ENCODE measurements around the gene EIF1AD. TPM values are rescaled to one million over a fixed set of nuclear protein-coding genes. Genes with fewer than 3 reads are reported as not detected.

EIF1AD gene
- total RNA-seq, 1 donor from 2014 or later = 50.6 TPM

DNA sequence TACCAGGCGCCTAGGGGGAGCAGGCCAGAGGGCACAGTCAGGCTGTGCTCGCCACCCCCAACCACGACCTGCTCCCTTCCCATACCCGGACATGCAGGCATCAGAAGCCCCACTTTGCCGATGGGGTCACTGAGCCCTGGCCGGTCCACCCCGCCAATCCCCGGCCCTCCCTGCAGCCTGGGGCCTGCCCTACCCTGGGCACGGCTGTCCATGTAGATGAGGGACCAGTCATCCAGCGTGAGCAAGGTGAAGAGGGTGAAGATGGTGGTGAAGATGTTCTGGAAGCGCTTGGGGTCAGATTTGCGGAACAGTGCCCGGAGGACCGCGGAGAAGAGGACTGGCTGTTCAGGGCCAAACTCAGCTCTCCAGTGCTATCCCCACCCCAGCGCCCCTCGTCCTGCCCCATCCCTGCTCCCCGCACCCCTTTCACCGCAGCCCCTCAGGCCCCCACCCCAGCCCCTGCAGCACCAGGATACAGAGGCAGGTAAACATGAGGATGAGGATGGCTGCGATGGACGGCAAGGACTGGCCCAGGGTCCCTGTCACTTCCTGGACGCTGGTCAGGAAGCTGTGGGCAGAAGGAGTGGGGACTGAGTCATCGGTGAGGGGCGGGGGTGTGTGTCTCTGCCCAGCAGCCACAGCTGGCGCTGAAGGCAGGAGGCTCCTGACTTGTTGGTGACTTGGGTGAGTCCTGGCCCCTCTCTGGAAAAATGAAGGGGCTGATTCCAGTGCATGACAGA lies 18.8 kb upstream of the EIF1AD start:
- Histone ChIP-seq H3K9me3 (no peaks in the 10 kb centered on the region), H3K4me3 (no peak overlapping the region), H3K36me3 (no peaks in the 10 kb centered on the region), H3K27me3 (no peaks in the 10 kb centered on the region), H3K4me1 (peaks cover 4% of the 10 kb centered on the region), H3K27ac (no peak overlapping the region)
- DNase-seq (ENCODE audit: extremely low spot score in 2 of 2) = no peak
- TF ChIP-seq, protein P1, sequence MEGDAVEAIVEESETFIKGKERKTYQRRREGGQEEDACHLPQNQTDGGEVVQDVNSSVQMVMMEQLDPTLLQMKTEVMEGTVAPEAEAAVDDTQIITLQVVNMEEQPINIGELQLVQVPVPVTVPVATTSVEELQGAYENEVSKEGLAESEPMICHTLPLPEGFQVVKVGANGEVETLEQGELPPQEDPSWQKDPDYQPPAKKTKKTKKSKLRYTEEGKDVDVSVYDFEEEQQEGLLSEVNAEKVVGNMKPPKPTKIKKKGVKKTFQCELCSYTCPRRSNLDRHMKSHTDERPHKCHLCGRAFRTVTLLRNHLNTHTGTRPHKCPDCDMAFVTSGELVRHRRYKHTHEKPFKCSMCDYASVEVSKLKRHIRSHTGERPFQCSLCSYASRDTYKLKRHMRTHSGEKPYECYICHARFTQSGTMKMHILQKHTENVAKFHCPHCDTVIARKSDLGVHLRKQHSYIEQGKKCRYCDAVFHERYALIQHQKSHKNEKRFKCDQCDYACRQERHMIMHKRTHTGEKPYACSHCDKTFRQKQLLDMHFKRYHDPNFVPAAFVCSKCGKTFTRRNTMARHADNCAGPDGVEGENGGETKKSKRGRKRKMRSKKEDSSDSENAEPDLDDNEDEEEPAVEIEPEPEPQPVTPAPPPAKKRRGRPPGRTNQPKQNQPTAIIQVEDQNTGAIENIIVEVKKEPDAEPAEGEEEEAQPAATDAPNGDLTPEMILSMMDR (IDR thresholded peaks at IDR 0.05) = no peak
- TF ChIP-seq POLR2A (IDR thresholded peaks at IDR 0.05) (no peak), POLR2AphosphoS5 (IDR thresholded peaks at IDR 0.05; ENCODE audit: insufficient read depth in 1 of 2, low read depth in 1 of 2) (no peak)
- intact Hi-C loops (cut with DNase I) = no loop called here

GRCh38 chr11:66020212-66020611 lies 18.3 kb upstream of the EIF1AD start:
- no peak for DNase-seq (ENCODE audit: extremely low spot score in 2 of 2)
- H3K4me1 ChIP-seq = peaks cover 4% of the 10 kb centered on the region
- TF ChIP-seq POLR2A (IDR thresholded peaks at IDR 0.05) (no peak), POLR2AphosphoS5 (IDR thresholded peaks at IDR 0.05; ENCODE audit: insufficient read depth in 1 of 2, low read depth in 1 of 2) (no peak)
- TF ChIP-seq, protein P1 (IDR thresholded peaks at IDR 0.05) = no peak
- intact Hi-C loops (cut with DNase I) = no loop called here
- H3K4me3 ChIP-seq = no peak overlapping the region
- H3K36me3 ChIP-seq = no peaks in the 10 kb centered on the region
- no peaks in the 10 kb centered on the region for H3K27me3 ChIP-seq
- H3K27ac ChIP-seq = no peak overlapping the region
- no peaks in the 10 kb centered on the region for H3K9me3 ChIP-seq

DNA sequence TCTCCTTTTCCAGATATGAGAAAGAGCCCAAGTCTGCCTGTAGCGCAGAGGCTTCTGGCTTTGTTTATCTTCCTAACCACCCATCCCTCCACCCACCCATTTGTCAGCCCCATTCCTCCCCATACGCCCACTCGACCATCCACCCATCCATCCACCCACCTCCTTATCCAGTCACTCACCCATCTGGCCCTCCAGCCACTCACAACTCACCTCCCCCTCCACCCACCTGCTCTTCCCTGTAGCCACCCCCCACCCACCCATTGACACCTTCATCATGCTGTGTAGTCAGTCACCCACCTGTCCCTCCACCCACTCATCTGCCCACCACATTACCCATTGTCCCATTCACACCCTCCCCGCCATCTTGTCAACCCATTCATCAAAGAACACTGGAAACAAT lies 15.4 kb upstream of the EIF1AD start:
- Histone ChIP-seq H3K36me3 (no peaks in the 10 kb centered on the region), H3K27ac (no peak overlapping the region), H3K4me3 (no peak overlapping the region), H3K27me3 (no peaks in the 10 kb centered on the region), H3K4me1 (peaks cover 4% of the 10 kb centered on the region), H3K9me3 (no peaks in the 10 kb centered on the region)
- intact Hi-C loops (cut with DNase I) = no loop called here
- TF ChIP-seq, protein P1 (IDR thresholded peaks at IDR 0.05) = no peak
- TF ChIP-seq POLR2A (IDR thresholded peaks at IDR 0.05) (no peak), POLR2AphosphoS5 (IDR thresholded peaks at IDR 0.05; ENCODE audit: insufficient read depth in 1 of 2, low read depth in 1 of 2) (no peak)
- no peak for DNase-seq (ENCODE audit: extremely low spot score in 2 of 2)

DNA sequence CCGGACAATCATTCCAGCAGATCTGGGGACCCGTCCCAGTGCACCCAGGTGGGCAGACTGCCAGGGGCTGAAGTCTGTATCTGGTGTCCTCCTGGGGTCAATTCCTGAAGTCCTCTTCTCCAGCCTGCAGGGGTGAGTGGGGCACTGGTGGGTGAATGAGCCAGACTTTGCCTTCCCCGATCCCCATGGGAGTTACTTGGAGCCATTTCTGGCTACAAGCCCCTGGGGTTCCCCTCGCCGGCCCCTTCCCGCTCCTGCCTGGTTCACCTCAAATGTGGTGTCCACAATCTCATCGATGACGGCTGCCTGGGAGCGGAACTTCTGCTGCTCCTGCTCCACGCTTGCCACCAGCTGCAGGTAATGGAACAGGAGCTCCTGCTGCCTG lies 14.8 kb upstream of the EIF1AD start:
- H3K4me3 ChIP-seq = no peak overlapping the region
- H3K9me3 ChIP-seq = no peaks in the 10 kb centered on the region
- H3K36me3 ChIP-seq = no peaks in the 10 kb centered on the region
- no peak overlapping the region for H3K27ac ChIP-seq
- no peak for DNase-seq (ENCODE audit: extremely low spot score in 2 of 2)
- intact Hi-C loops (cut with DNase I) = no loop called here
- TF ChIP-seq, protein P1 (IDR thresholded peaks at IDR 0.05) = no peak
- no peak for TF ChIP-seq POLR2A (IDR thresholded peaks at IDR 0.05)
- TF ChIP-seq POLR2AphosphoS5 (IDR thresholded peaks at IDR 0.05; ENCODE audit: insufficient read depth in 1 of 2, low read depth in 1 of 2) = no peak
- no peaks in the 10 kb centered on the region for H3K27me3 ChIP-seq
- H3K4me1 ChIP-seq = peaks cover 7% of the 10 kb centered on the region

Data from vagina (tissue), 2 donors.